ENCODE data around the gene NUBP1. TPM values are rescaled to one million over a fixed set of nuclear protein-coding genes. Genes with fewer than 3 reads are reported as not detected.

NUBP1 gene
- total RNA-seq, 1 donor from 2014 or later: 20.0 TPM

GRCh38 chr16:10741844-10742243, 1.8 kb upstream of the NUBP1 start:
- no peak overlapping the region for H3K27ac Mint-ChIP-seq (ENCODE audit: unreplicated experiment)
- no peak for TF ChIP-seq CTCF (IDR thresholded peaks at IDR 0.05)
- no peaks in the 10 kb centered on the region for H3K27me3 Mint-ChIP-seq (ENCODE audit: low read depth)
- no peak overlapping the region for H3K4me3 Mint-ChIP-seq (ENCODE audit: unreplicated experiment)
- H3K9me3 Mint-ChIP-seq (ENCODE audit: low read depth): no peaks in the 10 kb centered on the region
- H3K36me3 Mint-ChIP-seq (ENCODE audit: low read depth): no peaks in the 10 kb centered on the region
- H3K4me1 Mint-ChIP-seq (ENCODE audit: low read depth): peaks cover 40% of the 10 kb centered on the region
- DNase-seq (ENCODE audit: low spot score): no peak

GRCh38 chr16:10743227-10743609, 424 bp upstream of the NUBP1 start:
- DNase-seq (ENCODE audit: low spot score): no peak
- H3K4me1 Mint-ChIP-seq (ENCODE audit: low read depth): peaks cover 33% of the 10 kb centered on the region
- H3K27me3 Mint-ChIP-seq (ENCODE audit: low read depth): no peaks in the 10 kb centered on the region
- no peak for TF ChIP-seq CTCF (IDR thresholded peaks at IDR 0.05)
- H3K27ac Mint-ChIP-seq (ENCODE audit: unreplicated experiment): peak overlapping the region; percentile 99
- H3K36me3 Mint-ChIP-seq (ENCODE audit: low read depth): peaks cover under 1% of the 10 kb centered on the region
- peak overlapping the region; percentile 84 for H3K4me3 Mint-ChIP-seq (ENCODE audit: unreplicated experiment)
- H3K9me3 Mint-ChIP-seq (ENCODE audit: low read depth): no peaks in the 10 kb centered on the region

- Mint-ChIP-seq H3K4me1 (ENCODE audit: low read depth) (peaks cover 25% of the 10 kb centered on the region), H3K9me3 (ENCODE audit: low read depth) (no peaks in the 10 kb centered on the region), H3K27ac (ENCODE audit: unreplicated experiment) (peak overlapping the region; percentile 99), H3K27me3 (ENCODE audit: low read depth) (no peaks in the 10 kb centered on the region), H3K4me3 (ENCODE audit: unreplicated experiment) (peak overlapping the region; percentile 84), H3K36me3 (ENCODE audit: low read depth) (peaks cover 6% of the 10 kb centered on the region)
- TF ChIP-seq CTCF (IDR thresholded peaks at IDR 0.05): no peak
- DNase-seq (ENCODE audit: low spot score): peak; percentile 53
Observed at GRCh38 chr16:10744370-10745030, 858 bp downstream of the NUBP1 start.

- Mint-ChIP-seq H3K4me1 (ENCODE audit: low read depth) (peaks cover 25% of the 10 kb centered on the region), H3K9me3 (ENCODE audit: low read depth) (no peaks in the 10 kb centered on the region), H3K36me3 (ENCODE audit: low read depth) (peaks cover 7% of the 10 kb centered on the region), H3K27me3 (ENCODE audit: low read depth) (no peaks in the 10 kb centered on the region), H3K4me3 (ENCODE audit: unreplicated experiment) (no peak overlapping the region), H3K27ac (ENCODE audit: unreplicated experiment) (no peak overlapping the region)
- no peak for DNase-seq (ENCODE audit: low spot score)
- no peak for TF ChIP-seq CTCF (IDR thresholded peaks at IDR 0.05)
Observed at GRCh38 chr16:10745841-10746240, 2.2 kb downstream of the NUBP1 start.

- peak; percentile 28 for DNase-seq (ENCODE audit: low spot score)
- TF ChIP-seq CTCF (IDR thresholded peaks at IDR 0.05): no peak
- Mint-ChIP-seq H3K36me3 (ENCODE audit: low read depth) (peaks cover 11% of the 10 kb centered on the region), H3K27ac (ENCODE audit: unreplicated experiment) (no peak overlapping the region), H3K4me3 (ENCODE audit: unreplicated experiment) (no peak overlapping the region), H3K9me3 (ENCODE audit: low read depth) (no peaks in the 10 kb centered on the region), H3K4me1 (ENCODE audit: low read depth) (peaks cover 24% of the 10 kb centered on the region), H3K27me3 (ENCODE audit: low read depth) (no peaks in the 10 kb centered on the region)
Observed at GRCh38 chr16:10750793-10751192, 7.2 kb downstream of the NUBP1 start.
